Measurements from ENCODE around the gene TMEM9.

GRCh38 chr1:201094832-201095231 lies 59.4 kb downstream of the TMEM9 start:
- TF ChIP-seq, protein P1, sequence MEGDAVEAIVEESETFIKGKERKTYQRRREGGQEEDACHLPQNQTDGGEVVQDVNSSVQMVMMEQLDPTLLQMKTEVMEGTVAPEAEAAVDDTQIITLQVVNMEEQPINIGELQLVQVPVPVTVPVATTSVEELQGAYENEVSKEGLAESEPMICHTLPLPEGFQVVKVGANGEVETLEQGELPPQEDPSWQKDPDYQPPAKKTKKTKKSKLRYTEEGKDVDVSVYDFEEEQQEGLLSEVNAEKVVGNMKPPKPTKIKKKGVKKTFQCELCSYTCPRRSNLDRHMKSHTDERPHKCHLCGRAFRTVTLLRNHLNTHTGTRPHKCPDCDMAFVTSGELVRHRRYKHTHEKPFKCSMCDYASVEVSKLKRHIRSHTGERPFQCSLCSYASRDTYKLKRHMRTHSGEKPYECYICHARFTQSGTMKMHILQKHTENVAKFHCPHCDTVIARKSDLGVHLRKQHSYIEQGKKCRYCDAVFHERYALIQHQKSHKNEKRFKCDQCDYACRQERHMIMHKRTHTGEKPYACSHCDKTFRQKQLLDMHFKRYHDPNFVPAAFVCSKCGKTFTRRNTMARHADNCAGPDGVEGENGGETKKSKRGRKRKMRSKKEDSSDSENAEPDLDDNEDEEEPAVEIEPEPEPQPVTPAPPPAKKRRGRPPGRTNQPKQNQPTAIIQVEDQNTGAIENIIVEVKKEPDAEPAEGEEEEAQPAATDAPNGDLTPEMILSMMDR (IDR thresholded peaks at IDR 0.05; ENCODE audit: extremely low read depth in 1 of 2, insufficient read depth in 1 of 2, low read depth in 1 of 2, low read length in 2 of 2), result no peak
- TF ChIP-seq EZH2 (IDR thresholded peaks at IDR 0.05; ENCODE audit: borderline replicate concordance, low read depth, low read length, severe bottlenecking), result no peak
- no peak for TF ChIP-seq FOS (IDR thresholded peaks at IDR 0.05; ENCODE audit: borderline replicate concordance, insufficient read depth, low read length)
